ENCODE data around the gene ZNF729. TPM values are rescaled to one million over a fixed set of nuclear protein-coding genes. Genes with fewer than 3 reads are reported as not detected.

ZNF729 gene
- total RNA-seq, 1 experiment from 2014 or later: not detected

- no peaks in the 10 kb centered on the region for H3K27me3 Mint-ChIP-seq (ENCODE audit: low read depth)
- H3K4ac ChIP-seq (ENCODE audit: low read depth, low read length): no peak overlapping the region
- H3K27me3 ChIP-seq (ENCODE audit: insufficient read depth, low read length): no peaks in the 10 kb centered on the region
- no peak overlapping the region for H4K8ac ChIP-seq (replicated peaks; ENCODE audit: insufficient read length, low read depth, low read length)
- no peaks in the 10 kb centered on the region for H3K79me2 ChIP-seq (ENCODE audit: insufficient read depth, low read length)
- H4K91ac ChIP-seq (ENCODE audit: insufficient read length, low read depth, low read length): no peak overlapping the region
- TF ChIP-seq CTCF (conservative IDR thresholded peaks at IDR 0.05): no peak
- H2BK20ac ChIP-seq (ENCODE audit: low read depth, low read length, poor library complexity, severe bottlenecking): no peak overlapping the region
- H3K36me3 Mint-ChIP-seq (ENCODE audit: insufficient read depth in 1 of 3, low read depth in 3 of 3): peaks cover 4 to 34% (median 14%) of the 10 kb centered on the region in 3 experiments; a peak in 5 of 7 replicates
- H3K9me3 Mint-ChIP-seq: peaks cover 89 to 94% of the 10 kb centered on the region in 2 experiments
- H3K4me3 Mint-ChIP-seq: no peak overlapping the region
- no peak overlapping the region for H4K5ac ChIP-seq (ENCODE audit: insufficient read length, low read depth, low read length)
- H2AFZ ChIP-seq (ENCODE audit: low read length): no peak overlapping the region
- H3K23ac ChIP-seq (ENCODE audit: insufficient read length, low read depth, low read length): no peak overlapping the region
- H2BK12ac ChIP-seq (ENCODE audit: insufficient read length, low read depth, low read length): no peak overlapping the region
- no peak overlapping the region for H3K14ac ChIP-seq (ENCODE audit: insufficient read depth, low read length)
- H3K18ac ChIP-seq (ENCODE audit: insufficient read length, low read depth, low read length): no peak overlapping the region
- no peak overlapping the region for H2AK5ac ChIP-seq (ENCODE audit: insufficient read length, low read length)
- no peaks in the 10 kb centered on the region for H3K23me2 ChIP-seq (ENCODE audit: insufficient read length, low read depth, low read length, poor library complexity, severe bottlenecking)
- H3K9ac ChIP-seq (ENCODE audit: extremely low read depth, insufficient read length, low read length): no peak overlapping the region
- H3K56ac ChIP-seq (ENCODE audit: insufficient read length, low read depth, low read length): no peak overlapping the region
- no peaks in the 10 kb centered on the region for H4K20me1 ChIP-seq (ENCODE audit: control insufficient read depth, insufficient read depth, insufficient read length)
- H3K27ac Mint-ChIP-seq: no peak overlapping the region
- H3K4me2 ChIP-seq (ENCODE audit: insufficient read depth, insufficient read length, low read length): no peak overlapping the region
- no peaks in the 10 kb centered on the region for H3K4me1 ChIP-seq (ENCODE audit: insufficient read depth, low read length)
- H2BK5ac ChIP-seq (ENCODE audit: insufficient read length, low read length): no peak overlapping the region
- no peak overlapping the region for H2BK120ac ChIP-seq (ENCODE audit: low read depth, low read length, poor library complexity, severe bottlenecking)
- DNase-seq: no peak
- H3T11ph ChIP-seq (ENCODE audit: low read length): no peak overlapping the region
- H2BK15ac ChIP-seq (ENCODE audit: low read depth, low read length): no peak overlapping the region
- H3K27ac ChIP-seq (ENCODE audit: insufficient read length, low read depth, low read length): no peak overlapping the region
- H3K4me1 Mint-ChIP-seq: no peaks in the 10 kb centered on the region
- no peaks in the 10 kb centered on the region for H3K79me1 ChIP-seq (ENCODE audit: insufficient read depth, low read depth, low read length, poor library complexity, severe bottlenecking)
- H3K9me3 ChIP-seq (ENCODE audit: control insufficient read depth, low read depth, low read length): peaks cover 91% of the 10 kb centered on the region
These were observed 28.3 kb upstream of the ZNF729 start for GRCh38 chr19:22257916-22258315.

All from H9 (cell line).